Kidney glomerular epithelial cell (primary cell): ENCODE measurements around the gene ABHD14A.

Experiments used
- DNase-seq: peaks from one replicate; lab custom pipeline; 2025; lab: John Stamatoyannopoulos, UW

ABHD14A gene

GRCh38 chr3:51941463-51941797, 33.4 kb upstream of the ABHD14A start:
- no peak for DNase-seq

- peak; percentile 99 for DNase-seq
Measured at GRCh38 chr3:51941798-51942602, 32.9 kb upstream of the ABHD14A start, which contains the start of the genes PARP3 and RRP9. Gene PARP3, plus strand, starts transcription at chr3:51942363. Its CDS starts 993 bp downstream, at chr3:51943356. Gene RRP9, minus strand, starts transcription at chr3:51941904. Its CDS starts 37 bp downstream, at chr3:51941867.

- peak; percentile 36 for DNase-seq
Measured at GRCh38 chr3:51942603-51943450, 32.0 kb upstream of the ABHD14A start.

- DNase-seq, result no peak
Measured at GRCh38 chr3:51943451-51944391, 31.1 kb upstream of the ABHD14A start.

GRCh38 chr3:51944451-51945021, 30.3 kb upstream of the ABHD14A start:
- DNase-seq, result no peak

GRCh38 chr3:51945031-51945840, 29.6 kb upstream of the ABHD14A start:
- DNase-seq, result no peak

GRCh38 chr3:51945926-51946705, 28.7 kb upstream of the ABHD14A start:
- DNase-seq, result no peak

- DNase-seq, result no peak
Measured at GRCh38 chr3:51946796-51947195, 28.1 kb upstream of the ABHD14A start.

- no peak for DNase-seq
Measured at GRCh38 chr3:51947215-51947900, 27.5 kb upstream of the ABHD14A start.

- no peak for DNase-seq
Measured at GRCh38 chr3:51948016-51948580, 26.8 kb upstream of the ABHD14A start.

GRCh38 chr3:51949121-51949520, 25.7 kb upstream of the ABHD14A start:
- DNase-seq, result no peak

- no peak for DNase-seq
Measured at GRCh38 chr3:51950899-51951298, 24.0 kb upstream of the ABHD14A start.

GRCh38 chr3:51953445-51953844, 21.4 kb upstream of the ABHD14A start:
- no peak for DNase-seq

- DNase-seq, result no peak
Measured at GRCh38 chr3:51954105-51954504, 20.8 kb upstream of the ABHD14A start.

- DNase-seq, result no peak
Measured at GRCh38 chr3:51954713-51955112, 20.2 kb upstream of the ABHD14A start.

- no peak for DNase-seq
Measured at GRCh38 chr3:51955175-51955892, 19.5 kb upstream of the ABHD14A start, which contains the start of gene GPR62. Gene GPR62, plus strand, starts transcription at chr3:51955381. Its CDS starts 272 bp downstream, at chr3:51955653.

- peak; percentile 11 for DNase-seq
Measured at GRCh38 chr3:51955893-51956770, 18.7 kb upstream of the ABHD14A start.
